NCI-H82 treated with DMSO at 0.1 percent for 48 hours (cell line): ENCODE measurements around the gene SHISA5.

Experiments used
- DNase-seq: peaks from one replicate; lab custom pipeline; 2025; ENCODE audit not compliant: unreplicated experiment; lab: John Stamatoyannopoulos, UW

SHISA5 gene

GRCh38 chr3:48432411-48433371, 71.3 kb downstream of the SHISA5 start:
- DNase-seq = no peak

- DNase-seq = no peak
Observed at GRCh38 chr3:48431224-48432029, 72.5 kb downstream of the SHISA5 start.

DNA sequence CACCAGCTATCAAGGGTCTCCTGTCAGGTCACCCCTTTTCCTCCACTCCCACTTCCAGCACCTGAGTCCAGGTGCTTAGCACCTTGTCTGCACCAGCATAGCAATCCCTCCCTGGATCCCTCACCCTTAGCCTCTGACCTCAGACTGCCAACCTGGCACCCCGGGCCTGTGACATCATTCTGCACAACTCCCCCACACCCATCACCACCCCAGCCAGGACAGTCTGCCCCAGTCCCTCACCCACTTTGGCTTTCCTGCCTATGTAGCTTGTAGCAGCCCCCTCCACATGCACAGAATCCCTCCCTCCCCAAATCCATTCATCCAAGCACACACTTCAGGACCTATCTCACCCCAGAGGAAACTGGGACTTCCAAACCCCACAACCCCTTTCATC, 73.3 kb downstream of the SHISA5 start:
- DNase-seq = no peak

DNA sequence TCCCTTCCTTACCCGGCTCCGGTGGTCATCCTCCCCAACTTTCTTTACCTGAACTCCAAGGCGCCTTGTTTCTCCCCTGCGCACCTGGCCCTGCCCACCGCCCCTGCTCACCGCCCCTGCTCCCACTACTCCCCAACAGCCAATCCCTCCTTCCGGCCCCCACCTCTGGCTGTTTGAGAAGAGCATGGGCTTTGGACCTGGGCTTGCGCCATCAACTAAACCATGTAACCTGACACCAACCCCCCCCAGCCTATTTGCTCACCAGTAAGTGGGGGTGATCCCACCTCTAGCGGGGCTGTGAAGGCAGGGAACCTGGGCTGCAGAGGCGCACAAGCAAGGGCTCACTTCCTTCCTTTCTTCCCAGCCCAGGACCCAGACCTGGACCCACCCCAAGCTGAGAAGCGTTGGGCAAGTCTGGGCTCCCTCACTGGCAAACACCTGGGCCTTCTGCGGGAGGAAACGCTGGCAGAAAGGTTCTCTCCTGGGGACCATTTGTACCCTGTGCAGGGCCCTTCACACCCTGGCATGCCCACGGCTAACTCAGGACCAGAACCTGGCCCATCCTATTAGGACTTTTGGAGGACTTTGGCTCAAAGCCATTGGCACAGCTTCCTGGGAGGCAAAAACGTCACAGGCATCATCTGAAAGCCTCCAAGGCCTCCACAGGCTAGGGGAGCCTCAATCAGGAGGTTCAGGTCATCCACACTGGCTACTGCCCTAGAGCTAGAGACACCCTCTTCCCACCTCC, 73.8 kb downstream of the SHISA5 start, which contains the start of gene PLXNB1:
Gene PLXNB1 (minus strand): TSS at position 127 of the 748 bp plus-strand sequence. CDS start 5,475 bp downstream, outside the sequence.
- DNase-seq = peak; percentile 41

- no peak for DNase-seq
Observed at GRCh38 chr3:48429317-48429959, 74.5 kb downstream of the SHISA5 start.

DNA sequence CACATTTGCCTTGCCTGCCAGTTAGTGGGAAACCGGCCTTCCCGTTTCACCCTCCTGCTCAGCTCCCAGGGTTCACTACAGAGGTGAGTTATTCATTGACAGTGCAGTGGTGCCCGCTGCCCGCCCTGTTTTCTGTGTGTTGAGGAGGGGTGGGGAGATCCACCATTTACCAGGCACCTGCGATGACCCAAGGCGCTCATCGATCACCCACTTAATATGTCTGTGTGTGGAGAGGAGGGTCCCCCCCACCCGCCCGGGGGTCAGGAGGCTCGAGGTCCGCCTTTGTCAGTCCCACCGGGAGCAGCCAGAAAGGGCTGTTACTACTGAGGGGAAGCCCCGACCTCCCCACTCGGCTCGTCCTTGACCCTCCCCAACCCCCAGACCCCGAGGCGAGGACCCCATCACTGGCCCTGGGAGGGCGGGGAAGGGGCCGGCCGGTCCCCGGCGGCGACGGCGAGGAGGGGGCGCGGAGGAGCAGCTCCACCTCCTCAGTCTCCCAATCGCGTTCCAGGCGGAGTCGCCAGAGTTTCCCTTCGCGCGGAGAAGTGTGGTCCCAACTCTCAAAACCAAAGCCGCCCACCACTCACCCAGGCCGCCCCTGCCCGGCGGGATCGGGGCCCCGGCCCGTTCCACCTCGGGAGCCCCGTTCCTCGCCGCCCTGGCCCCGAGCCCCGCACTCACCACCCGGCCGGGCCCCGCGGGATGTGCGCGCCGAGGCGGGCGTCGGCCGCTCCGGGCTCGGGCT, 75.2 kb downstream of the SHISA5 start:
- DNase-seq = no peak

- no peak for DNase-seq
Observed at GRCh38 chr3:48428088-48428571, 75.8 kb downstream of the SHISA5 start.

DNA sequence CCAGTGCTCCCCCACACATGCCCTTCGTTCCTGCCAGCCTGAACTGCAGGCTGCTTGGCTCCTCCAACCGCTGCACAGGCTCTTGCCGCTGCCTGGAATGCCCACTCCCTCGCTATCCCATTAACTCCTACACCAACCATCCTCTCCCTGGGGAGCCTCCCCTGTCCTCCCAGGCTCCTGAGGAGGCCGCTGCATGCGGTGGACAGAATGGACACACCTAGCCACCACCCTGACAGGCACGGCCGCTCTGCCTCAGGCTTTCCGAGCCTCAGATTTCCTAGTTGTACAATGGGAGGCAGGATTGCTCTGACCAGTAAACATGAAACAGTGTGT, 76.4 kb downstream of the SHISA5 start:
- DNase-seq = no peak

GRCh38 chr3:48426944-48427629, 76.9 kb downstream of the SHISA5 start:
- DNase-seq = no peak

- DNase-seq = no peak
Observed at GRCh38 chr3:48426401-48426909, 77.5 kb downstream of the SHISA5 start.

DNA sequence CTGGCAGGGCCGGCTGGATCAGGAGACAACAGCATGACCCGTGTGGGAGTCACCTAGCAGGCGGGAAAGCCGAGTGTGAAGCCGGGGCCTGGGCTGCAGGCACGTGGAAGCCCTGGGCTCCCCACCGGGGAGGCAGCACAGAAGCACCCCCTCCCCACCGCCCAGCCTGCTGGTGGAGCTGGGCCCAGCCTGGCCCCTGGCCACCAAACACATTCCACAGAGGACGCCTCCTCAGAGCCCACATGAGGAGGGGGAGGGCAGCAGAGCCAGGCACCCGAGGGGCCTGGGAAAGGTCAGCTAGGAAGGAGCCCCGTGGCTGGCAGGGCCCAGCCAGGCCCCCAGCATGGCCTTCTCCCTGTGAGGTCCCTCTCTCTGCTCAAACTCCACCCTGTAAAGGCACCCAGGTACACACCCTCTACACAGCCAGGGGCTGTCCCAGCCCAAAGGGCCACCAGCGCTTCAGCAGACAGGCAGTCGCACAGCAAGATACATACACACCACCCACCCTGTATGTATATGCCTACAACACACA, 78.6 kb downstream of the SHISA5 start:
- no peak for DNase-seq

- no peak for DNase-seq
Observed at GRCh38 chr3:48423883-48424695, 79.9 kb downstream of the SHISA5 start.

- no peak for DNase-seq
Observed at GRCh38 chr3:48423241-48423882, 80.6 kb downstream of the SHISA5 start.

GRCh38 chr3:48422681-48423080, 81.3 kb downstream of the SHISA5 start:
- DNase-seq = no peak

DNA sequence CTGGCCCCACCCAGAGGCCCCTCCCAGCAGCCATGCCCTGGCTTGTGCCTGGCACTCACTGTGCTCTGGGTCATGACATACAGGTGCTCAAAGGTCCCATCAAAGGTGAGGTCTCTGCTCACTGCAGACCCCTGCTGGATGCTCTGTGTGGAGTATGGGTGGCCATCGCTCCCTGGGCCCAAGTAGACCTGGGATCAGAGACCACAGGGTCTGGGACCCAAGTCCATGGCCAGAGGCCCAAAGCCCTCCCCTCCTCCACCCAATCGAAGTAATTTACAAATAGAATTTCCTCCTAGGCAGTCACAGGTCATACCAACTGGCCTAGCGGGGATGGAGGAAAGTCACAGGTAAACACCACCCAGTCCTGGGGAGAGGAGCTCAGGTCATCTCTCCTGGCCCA, 81.7 kb downstream of the SHISA5 start:
- DNase-seq = no peak

GRCh38 chr3:48420561-48420960, 83.4 kb downstream of the SHISA5 start:
- no peak for DNase-seq

DNA sequence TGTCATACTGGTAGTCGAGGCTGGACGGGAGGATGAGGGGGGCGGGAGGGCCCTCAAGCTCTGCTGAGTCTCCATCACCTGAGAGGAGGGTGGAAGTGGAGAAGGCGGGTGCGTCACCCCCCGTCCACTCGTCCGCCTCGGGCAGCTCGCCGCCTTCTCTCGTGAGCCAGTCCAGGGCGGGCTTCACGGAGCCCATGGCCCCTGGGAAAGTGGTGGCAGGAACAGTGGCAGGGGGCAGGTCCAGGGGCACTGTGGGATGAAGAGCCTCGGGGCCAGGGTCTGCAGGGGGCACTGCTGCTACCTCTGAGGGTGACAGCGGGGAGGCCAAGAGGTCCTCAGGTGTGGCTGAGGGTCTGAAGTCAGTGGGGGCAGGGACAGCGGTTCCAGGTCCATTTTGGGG, 84.4 kb downstream of the SHISA5 start:
- DNase-seq = no peak

DNA sequence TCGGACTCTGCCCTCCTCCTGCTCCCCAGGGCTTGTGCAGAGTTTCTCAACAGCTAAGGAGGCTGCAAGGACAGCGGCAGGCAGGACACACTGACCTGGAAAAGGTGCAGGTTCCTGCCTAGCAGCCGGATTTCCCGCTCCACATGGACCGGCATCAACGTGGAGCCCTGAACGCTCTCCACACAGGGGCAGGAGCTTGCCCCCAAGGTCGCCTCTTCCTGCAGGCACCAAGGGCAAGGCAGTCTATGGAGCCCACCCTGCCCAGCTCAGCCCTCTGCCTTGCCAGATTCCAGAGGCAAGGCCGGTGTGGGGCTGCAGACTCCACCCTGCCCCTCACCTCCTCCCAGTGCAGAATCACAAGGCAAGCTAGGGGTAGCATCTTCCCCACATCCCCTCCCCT, 84.8 kb downstream of the SHISA5 start:
- no peak for DNase-seq
